ENCODE results near the gene TSPAN13.

DNA sequence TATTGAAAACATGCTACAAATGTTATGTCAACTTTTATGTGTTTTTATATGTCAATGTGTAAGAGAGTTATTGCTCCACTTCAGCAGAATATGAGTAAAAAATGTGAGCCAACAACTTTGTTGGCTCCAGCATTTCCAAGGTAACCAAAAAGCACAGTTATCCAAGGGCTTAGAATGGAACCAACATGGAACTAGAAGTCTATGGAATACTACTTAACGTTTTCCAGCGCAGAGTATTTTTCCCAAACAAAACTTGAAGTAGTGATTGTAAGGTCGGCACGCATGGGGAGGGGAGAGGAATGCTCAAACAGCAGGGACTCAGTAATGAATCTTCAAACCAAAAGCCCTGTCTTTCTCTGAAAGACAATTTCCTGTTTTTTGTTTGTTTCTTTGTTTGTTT lies 45.0 kb upstream of the TSPAN13 start:
- no peak for TF ChIP-seq SUZ12 (IDR thresholded peaks at IDR 0.05; ENCODE audit: extremely low read depth, insufficient read depth, insufficient read length)
- TF ChIP-seq ZNF274 (IDR thresholded peaks at IDR 0.05; ENCODE audit: low read depth, low read length): no peak
- TF ChIP-seq YY1 (IDR thresholded peaks at IDR 0.05; ENCODE audit: insufficient read depth, insufficient read length): no peak
